Measurements from ENCODE around the gene LDHD.

Gene LDHD

GRCh38 chr16:75114179-75114945, 2.2 kb downstream of the LDHD start:
- DNase-seq = no peak

- no peak for DNase-seq
Observed at GRCh38 chr16:75113541-75114121, 2.9 kb downstream of the LDHD start.

- no peak for DNase-seq
Observed at GRCh38 chr16:75112734-75113491, 3.7 kb downstream of the LDHD start.

DNA sequence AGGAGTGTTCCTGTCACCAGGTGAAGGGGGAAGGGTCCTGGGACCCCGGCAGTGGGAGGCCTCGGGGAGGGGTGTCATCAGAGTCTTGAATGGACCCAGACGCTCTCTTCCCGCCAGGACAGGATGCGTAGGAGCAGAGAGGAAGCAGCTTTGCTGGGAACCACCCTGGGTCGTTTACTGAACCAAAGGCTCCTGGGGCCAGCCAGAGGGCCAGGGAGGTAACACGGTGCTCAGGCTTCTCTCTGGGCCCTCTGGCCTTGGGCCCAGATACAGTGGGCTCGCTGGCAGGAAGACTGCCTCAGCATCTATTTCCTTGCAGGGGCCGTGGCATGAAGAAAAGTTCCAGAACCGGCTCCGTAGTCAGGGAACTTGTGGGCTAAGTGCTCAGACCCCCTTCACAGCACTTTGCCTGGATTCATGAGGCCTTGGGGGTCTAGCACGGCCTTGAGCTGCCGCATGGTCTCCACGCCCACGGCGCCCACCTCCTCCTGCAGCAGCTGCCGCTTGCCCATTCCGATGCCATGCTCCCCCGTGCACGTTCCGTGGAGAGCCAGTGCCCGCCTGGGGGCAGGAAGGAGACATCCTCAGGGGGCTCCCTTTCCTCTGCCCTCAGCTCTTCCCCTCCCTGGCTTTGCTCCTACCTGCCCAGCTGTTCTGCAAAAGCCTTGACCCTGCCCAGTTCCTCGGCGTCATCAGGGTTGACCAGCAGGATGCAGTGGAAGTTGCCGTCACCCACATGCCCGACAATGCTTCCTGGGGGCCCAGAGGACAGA, 4.4 kb downstream of the LDHD start:
- DNase-seq = no peak

GRCh38 chr16:75111514-75111940, 5.1 kb downstream of the LDHD start:
- DNase-seq = no peak

GRCh38 chr16:75110637-75111513, 5.7 kb downstream of the LDHD start:
- peak; percentile 70 for DNase-seq

DNA sequence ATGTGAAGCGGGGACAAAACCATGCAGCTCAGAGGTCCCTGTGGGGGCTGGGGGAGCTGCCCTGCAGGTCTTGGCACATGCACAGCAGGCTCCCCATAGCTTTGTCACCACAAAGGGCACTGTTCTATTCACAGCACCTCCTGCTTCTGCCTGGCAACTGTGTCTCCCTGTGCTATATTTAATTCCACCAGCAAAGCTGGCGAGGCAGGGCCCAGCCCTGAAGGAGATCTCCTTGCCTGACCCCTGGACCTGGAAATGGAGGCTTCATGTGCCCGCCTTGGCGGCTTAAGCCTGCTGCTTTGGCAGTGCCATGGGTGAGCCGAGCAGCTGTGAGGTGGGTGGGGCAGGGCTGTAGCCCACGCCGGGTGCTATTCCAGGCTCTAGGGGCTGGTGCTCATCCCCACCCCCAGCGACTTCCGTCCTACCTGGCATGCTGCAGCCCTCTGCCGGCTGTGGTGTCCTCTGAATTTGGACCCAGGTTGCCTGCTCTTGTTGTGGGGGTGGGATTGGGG, 6.8 kb downstream of the LDHD start:
- DNase-seq = no peak

DNA sequence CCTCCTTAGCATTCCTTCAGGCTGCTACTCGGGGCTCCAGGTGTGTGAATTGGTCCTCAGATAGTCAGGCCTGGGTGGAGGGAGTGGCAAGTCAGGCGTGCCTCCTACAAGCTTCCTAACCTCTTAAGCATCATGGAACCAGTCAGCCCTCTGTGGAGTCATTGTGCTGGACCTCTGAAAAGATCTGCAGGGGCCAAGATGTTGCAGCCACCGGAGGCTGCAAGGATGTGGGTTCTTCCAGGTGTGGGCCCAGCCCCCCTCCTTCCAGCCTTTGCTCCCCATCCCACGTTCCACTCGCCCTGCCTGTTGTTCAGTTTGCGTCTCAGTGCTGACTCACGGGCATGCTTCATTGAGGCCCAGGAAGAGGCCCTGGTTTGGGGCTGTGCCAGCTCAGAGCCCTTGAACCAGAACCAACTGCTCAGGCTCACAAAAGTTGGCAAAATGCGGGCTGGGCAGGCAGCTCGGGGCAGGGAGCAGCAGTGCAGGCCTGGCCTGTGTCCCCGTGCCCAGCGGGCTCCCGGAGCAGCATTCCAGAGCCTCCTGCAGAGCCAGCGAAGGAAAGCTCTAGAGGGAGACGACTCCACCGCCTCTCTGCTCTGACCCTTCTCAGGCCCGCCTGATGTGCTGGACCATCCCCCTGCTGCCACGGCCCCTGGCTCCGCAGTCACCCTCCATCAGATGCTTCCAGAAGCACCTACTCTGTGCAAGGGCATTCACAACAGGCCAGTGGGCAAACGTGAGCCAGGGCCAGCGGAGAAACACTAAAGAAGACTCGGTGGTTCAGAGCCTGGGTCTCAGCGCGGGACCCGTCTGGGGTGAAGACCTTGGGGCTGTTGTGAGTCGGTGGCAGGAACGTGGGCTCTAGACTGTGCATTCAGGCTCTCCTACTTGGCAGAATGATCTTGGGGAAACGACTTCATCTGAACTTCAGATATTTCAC, 7.5 kb downstream of the LDHD start:
- peak; percentile 73 for DNase-seq

- no peak for DNase-seq
Observed at GRCh38 chr16:75107505-75107904, 9.1 kb downstream of the LDHD start.

DNA sequence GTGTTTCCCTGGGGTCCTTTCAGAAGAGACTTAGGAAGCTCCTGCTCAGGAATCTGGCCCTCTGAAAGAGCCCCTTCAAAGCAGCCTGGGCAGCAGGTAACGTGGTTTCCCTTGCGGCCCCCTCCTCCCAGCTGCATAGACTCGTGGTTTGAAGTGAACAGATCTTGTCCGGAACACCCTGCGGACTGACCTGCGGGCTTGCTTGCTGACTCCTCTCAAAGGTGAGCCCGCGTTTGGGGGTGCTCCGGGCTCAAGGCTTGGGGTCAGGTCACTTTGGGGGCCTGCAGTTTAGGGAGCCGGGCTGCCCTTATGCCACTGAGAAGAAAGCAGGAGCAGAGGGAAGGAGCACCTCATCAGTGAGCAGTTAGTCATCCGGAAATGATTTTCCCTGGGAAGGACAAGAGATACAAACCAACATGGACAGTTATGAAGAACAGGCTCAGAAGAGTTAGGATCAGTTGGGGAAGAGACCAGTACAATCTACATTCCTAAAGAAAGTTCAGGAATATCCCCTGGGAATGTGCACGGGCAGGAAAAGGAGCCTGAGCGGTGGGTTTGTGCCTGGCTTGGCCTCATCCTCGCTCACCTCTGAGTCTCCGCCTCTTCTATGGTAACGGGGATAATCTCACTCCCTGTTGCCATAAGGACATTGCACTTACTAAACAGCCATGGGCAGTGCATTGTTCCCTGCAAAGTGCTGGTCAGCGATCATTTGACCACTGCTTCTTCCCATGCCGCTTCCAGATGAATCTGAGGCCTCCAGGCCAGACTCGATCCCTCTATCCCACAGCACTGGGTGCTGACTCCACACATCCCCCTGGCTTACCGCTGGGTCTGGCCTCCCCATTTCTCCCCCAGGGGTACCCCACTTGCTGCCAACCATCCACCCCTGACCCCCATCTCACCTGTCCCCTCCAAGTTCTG, 10.0 kb downstream of the LDHD start:
- DNase-seq = no peak

GRCh38 chr16:75105306-75106061, 11.1 kb downstream of the LDHD start:
- DNase-seq = no peak

- DNase-seq = no peak
Observed at GRCh38 chr16:75104836-75105235, 11.7 kb downstream of the LDHD start.

DNA sequence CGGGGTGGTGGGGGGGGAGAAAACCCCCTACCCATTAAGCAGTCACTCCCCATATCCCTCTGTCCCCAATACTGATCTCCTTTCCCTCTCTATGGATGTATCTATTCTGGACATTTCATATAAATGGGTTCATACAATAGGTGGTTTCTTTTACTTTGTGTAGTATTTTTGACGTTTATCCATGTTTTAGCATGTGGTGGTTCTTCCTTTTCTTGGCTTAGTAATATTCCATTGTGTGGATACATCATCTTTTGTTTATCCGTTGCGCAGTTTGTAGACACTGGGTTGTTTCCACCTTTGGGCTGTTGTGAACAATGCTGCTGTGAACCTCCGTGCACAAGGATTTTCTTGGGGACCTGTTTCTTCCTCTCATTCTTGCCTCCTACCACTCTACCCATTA, 12.6 kb downstream of the LDHD start:
- DNase-seq = no peak

GRCh38 chr16:75102595-75102994, 14.0 kb downstream of the LDHD start:
- DNase-seq = no peak

GRCh38 chr16:75101635-75102034, 14.9 kb downstream of the LDHD start:
- no peak for DNase-seq

- DNase-seq = no peak
Observed at GRCh38 chr16:75100603-75100990, 16.0 kb downstream of the LDHD start.

GRCh38 chr16:75099738-75100602, 16.6 kb downstream of the LDHD start:
- peak; percentile 35 for DNase-seq

Data from activated effector memory CD4-positive, alpha-beta T cell treated with Interleukin-2 at 50 U/mL for 16 hours (primary cell).